ENCODE measurements around the gene TAF3.

DNA sequence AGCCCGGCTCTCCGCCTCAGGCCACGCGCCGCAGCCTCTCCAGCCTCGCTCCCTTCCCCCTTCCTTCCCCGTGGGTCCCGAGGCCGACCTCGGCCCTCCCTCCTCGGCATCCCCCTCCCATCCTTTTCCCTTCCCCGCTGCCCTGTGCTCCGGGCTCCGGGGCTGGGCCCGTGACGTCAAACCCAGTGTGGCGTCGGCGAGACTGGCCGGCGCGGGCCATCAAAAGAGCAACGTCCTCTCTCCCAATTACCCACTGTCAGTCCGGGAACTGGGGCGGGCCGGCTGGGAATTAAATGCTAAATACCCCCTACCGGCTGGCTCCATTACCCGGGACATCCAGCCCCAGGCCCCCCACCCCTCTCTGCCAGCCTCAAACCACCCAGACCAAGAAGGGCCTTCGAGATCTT lies 233.5 kb downstream of the TAF3 start:
- no peak for TF ChIP-seq POLR2A (IDR thresholded peaks at IDR 0.05; ENCODE audit: low read depth, low read length)
- TF ChIP-seq POLR2AphosphoS5 (IDR thresholded peaks at IDR 0.05; ENCODE audit: low read depth, low read length) = no peak
- TF ChIP-seq SPI1 (IDR thresholded peaks at IDR 0.05; ENCODE audit: low read depth, low read length) = no peak
- TF ChIP-seq POU2F2 (IDR thresholded peaks at IDR 0.05; ENCODE audit: low read depth, low read length) = no peak
- TF ChIP-seq PAX5 (IDR thresholded peaks at IDR 0.05; ENCODE audit: insufficient read depth, low read length, severe bottlenecking) = no peak
